Measurements from ENCODE around the gene SERPINB6. TPM values are rescaled to one million over a fixed set of nuclear protein-coding genes. Genes with fewer than 3 reads are reported as not detected.
A peak's percentile ranks its signal among the peaks of the same experiment; 100 is the strongest.

The SERPINB6 gene
- total RNA-seq, 4 donors from 2014 or later: 21.2 to 37.0 (median 35.6) TPM

DNA sequence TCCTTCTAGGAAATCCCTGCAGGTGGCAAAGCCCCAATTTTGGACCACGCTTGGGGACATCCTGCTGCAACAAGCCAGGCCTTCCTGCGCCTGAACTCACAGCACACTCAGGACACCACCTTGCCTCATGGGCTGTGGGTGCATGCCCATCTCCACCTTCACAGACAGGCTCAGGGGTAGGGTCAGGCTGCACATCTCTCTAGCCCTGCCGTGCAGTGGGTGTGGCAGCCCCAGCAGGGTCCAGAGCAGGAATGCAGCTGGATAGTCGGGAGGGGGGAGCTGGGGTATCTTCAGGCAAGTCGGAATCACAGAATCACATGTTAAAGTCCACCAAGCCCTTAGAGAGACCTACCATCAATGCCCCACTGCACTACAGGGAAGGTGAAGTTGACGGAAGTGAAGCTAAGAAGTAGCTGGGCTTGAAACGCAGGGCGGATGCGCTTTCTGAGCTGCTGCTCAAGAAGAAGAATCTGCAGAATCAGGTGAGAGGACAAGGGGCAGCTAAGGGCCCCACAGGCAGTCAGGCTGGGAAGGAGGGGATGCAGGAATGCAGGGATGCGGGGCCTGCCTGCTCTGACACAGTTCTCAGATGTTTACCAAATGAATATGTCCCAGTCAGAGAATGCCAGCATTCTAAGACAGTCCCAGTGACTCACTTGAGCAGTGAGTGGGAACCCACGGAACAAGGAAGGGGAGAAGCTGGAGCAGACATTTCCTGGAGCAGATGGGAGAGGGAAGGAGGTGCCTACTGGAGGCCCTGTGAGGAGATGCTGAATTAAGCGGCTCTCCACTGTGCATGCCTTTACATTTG, 11.3 kb downstream of the SERPINB6 start:
- no peak overlapping the region for H3K4me3 ChIP-seq (ENCODE audit: low read depth, poor library complexity, severe bottlenecking)
- 77 to 84% methylated on average over 12 of the region's 12 CpGs for WGBS, 2 donors
- peak in 1 of 2 donors; percentile 76 for DNase-seq (ENCODE audit: low spot score in 2 of 2)
- TF ChIP-seq, protein P1, sequence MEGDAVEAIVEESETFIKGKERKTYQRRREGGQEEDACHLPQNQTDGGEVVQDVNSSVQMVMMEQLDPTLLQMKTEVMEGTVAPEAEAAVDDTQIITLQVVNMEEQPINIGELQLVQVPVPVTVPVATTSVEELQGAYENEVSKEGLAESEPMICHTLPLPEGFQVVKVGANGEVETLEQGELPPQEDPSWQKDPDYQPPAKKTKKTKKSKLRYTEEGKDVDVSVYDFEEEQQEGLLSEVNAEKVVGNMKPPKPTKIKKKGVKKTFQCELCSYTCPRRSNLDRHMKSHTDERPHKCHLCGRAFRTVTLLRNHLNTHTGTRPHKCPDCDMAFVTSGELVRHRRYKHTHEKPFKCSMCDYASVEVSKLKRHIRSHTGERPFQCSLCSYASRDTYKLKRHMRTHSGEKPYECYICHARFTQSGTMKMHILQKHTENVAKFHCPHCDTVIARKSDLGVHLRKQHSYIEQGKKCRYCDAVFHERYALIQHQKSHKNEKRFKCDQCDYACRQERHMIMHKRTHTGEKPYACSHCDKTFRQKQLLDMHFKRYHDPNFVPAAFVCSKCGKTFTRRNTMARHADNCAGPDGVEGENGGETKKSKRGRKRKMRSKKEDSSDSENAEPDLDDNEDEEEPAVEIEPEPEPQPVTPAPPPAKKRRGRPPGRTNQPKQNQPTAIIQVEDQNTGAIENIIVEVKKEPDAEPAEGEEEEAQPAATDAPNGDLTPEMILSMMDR (IDR thresholded peaks at IDR 0.05): no peak
- no peak for TF ChIP-seq POLR2A (IDR thresholded peaks at IDR 0.05)
- intact Hi-C loops (cut with DNase I; ENCODE audit: low total_unique reads): no loop called here

DNA sequence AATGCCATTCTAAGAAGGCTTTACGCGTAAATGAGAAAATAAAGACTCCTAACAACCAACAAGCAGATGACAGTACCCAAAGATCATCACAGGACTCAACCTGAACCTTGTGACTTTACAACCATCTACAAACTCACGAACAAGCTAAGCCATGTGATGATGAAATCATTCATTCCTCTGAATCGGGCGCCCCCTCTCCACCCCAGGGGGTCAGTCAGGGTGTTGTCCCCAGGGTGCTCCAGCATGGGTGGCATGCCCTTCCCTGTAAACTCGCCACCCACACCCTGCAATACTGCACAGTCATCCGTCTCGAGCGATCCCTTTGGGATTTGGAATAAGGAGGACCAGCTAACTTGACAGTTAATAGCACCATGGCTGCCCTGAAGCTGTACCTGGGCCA, 12.6 kb downstream of the SERPINB6 start:
- intact Hi-C loops (cut with DNase I; ENCODE audit: low total_unique reads): no loop called here
- TF ChIP-seq, protein P1 (IDR thresholded peaks at IDR 0.05): no peak
- TF ChIP-seq POLR2A (IDR thresholded peaks at IDR 0.05): no peak
- peak in 1 of 2 donors; percentile 50 for DNase-seq (ENCODE audit: low spot score in 2 of 2)
- WGBS, 2 donors: 77% methylated on average over 9 of the region's 9 CpGs
- no peak overlapping the region for H3K4me3 ChIP-seq (ENCODE audit: low read depth, poor library complexity, severe bottlenecking)

DNA sequence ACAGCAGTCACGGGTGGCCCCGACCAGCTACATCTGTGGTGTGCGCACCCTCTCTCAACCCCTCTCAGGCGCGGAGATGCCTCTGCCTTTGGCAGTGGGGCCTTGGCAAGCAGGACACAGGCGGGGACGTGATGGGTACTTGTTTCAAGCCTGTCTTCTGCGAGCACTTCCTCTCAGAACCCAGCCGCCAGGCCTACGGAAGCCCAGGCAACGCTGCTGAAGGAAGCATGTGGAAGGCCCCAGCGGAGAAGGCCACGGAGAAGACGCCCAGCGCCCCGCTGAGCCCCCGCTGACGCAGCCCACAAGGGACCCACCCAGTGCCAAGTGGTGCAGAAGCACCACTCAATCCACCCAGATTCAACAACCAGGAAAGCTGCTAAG, 13.0 kb downstream of the SERPINB6 start:
- peak; percentile 42 to 85 for DNase-seq (ENCODE audit: low spot score in 2 of 2)
- TF ChIP-seq, protein P1 (IDR thresholded peaks at IDR 0.05): no peak
- 61 to 69% methylated on average over 11 to 13 of the region's 18 CpGs for WGBS, 2 donors

DNA sequence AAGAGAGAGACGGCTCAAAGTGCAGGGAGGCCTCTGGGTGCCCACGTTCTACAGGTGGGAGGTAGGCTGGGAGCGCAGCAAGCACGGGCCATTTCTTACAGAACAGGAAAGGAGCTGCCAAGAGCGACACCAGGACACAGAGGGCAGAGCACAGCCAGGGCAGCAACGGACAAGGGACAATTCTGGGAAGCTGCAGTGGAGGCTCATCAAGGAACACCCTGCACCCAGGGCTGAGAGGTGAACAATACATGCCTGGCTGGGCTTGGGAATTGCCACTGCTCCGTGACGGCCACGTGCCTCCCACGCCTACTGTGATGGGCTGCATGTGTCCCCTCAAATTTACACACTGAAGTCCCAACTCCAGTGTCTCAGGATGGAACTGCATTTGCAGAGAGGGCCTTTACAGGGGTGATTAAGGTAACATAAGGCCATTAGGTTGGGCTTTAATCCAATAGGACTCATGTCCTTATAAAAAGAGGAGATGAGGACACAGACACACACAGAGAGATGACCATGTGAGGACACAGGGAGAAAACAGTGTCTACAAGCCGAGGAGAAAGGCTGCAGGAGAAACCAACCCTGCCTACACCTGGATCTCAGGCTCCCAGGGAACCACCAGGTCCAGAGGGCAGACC, 13.6 kb downstream of the SERPINB6 start:
- WGBS, 2 donors: 78 to 89% methylated on average over 11 of the region's 11 CpGs
- TF ChIP-seq, protein P1 (IDR thresholded peaks at IDR 0.05): no peak
- no peak for TF ChIP-seq POLR2A (IDR thresholded peaks at IDR 0.05)
- DNase-seq (ENCODE audit: low spot score in 2 of 2): peak in 1 of 2 donors; percentile 77
- no peak overlapping the region for H3K4me3 ChIP-seq (ENCODE audit: low read depth, poor library complexity, severe bottlenecking)
- intact Hi-C loops (cut with DNase I; ENCODE audit: low total_unique reads): no loop called here

More for the DNA sequence above, 13.0 kb downstream of the SERPINB6 start:
- H3K4me3 ChIP-seq (ENCODE audit: low read depth, poor library complexity, severe bottlenecking): no peak overlapping the region
- intact Hi-C loops (cut with DNase I; ENCODE audit: low total_unique reads): no loop called here

DNA sequence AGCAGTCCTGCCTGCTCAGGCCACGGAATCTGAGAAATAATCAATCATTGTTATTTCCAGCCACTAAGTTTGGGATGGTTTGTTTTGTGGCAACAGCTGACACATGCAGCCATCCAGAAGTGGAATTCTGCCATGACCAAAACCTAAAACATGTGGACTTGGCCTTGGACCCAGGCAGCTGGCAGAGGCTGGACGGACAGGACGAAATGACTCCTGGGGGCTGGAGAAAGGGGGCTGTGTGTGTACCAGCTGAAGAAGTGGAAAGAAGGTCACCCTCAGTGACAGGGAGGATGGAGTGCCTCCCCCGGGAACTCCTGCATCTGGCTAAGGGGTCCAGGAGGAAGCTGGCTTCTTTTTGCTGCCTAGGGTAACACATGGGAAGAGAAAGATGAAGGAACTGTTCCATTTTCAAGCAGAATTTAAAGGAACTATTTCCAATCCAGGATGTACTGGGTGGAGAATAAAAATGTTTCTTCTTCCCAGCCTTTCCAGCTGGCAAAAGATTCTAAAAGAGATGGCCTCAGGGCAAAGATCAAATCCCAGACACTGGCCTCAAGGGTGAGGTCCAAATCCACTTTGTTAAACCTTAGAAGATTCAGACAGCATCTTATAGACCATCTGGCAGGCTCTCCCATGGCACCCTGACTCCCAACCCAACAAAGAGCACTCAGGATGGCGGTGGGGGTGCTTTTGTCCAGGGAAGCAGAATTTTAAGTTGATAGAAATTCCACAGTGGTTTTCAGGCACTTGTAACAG, 14.3 kb downstream of the SERPINB6 start:
- TF ChIP-seq, protein P1 (IDR thresholded peaks at IDR 0.05): no peak
- no peak for TF ChIP-seq POLR2A (IDR thresholded peaks at IDR 0.05)
- no peak overlapping the region for H3K4me3 ChIP-seq (ENCODE audit: low read depth, poor library complexity, severe bottlenecking)

More for the DNA sequence above, 14.3 kb downstream of the SERPINB6 start:
- peak in 1 of 2 donors; percentile 71 for DNase-seq (ENCODE audit: low spot score in 2 of 2)
- 55 to 64% methylated on average over 5 of the region's 5 CpGs for WGBS, 2 donors
- intact Hi-C loops (cut with DNase I; ENCODE audit: low total_unique reads): no loop called here

Measured in lower leg skin (tissue), 4 donors.